Globus pallidus (tissue), 1 donor: ENCODE data around the gene SSTR5.

Source experiments
- DNase-seq: peaks from one replicate; pipeline ENCODE4 v3.0.0-alpha.2; 2015; ENCODE audit warnings: low spot score

Gene SSTR5

DNA sequence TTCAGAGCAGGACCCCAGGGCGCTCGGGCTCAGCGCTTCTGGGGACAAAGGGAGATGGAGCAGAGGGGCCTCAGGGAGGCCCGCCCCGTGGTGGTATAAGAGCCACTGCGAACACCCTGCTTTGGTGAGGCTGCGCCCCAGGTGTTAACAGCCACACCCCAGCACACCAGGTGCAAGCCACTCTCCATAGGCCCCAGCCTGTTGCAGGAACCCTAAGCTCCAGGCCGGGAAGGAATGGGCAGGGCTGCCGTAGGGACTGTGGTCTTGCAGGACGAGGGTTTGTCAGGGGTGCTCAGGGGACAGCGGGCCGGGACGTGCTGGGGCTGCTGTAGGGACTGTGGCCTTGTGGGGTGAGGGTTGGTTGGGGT lies 17.0 kb upstream of the SSTR5 start:
- no peak for DNase-seq

DNA sequence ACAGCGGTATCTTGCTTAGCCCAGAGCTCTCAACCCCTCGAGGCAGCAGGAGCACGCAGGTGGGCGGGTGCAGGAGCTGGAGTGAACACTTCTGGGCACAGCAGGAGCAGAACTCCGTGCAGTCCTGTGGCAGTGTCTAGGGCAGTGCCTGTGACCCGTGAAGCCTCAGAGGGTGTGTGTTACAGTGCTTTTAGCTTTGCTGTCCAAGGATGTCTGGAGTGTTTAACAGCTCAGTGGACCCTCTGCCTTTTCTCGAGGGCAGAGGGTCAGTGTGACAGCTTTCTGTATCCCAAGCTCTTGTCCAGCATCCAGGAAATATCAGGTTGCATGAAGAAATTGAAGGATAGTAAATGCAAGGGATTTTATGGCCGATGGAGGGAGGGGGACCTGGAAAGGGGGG lies 16.4 kb upstream of the SSTR5 start:
- no peak for DNase-seq

DNA sequence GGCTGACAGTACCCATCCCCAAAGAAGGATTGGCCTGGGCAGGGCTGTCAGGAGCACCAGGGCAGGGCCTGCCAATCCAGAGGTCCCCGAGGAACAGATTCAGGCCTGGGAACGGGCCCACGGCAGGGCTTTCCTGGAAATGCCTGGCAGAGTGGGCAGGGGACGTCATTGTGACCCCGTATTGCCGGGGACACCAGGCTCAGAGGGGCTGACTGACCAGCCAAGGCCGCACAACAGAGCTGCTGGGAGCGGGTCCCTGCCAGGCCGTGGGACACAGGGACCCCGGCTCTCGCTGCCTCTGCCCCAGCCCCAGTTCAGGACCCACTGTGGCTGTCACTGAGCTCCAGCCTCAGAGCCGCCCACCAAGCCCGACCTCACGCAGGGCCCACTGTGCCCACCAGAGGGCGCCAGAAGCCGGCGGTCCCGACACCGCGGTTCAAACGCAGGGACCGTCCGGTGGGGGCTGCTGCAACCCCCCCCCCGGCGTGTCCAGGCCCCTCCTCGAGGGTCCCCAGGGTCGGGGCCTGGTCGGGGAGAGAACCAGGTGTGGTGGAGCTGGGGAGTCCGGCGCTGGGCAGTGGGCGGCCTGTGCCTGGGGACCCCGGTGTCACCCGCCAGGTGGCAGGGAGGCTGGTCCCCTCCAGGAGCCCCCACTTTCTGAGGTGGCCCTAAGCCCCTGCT lies 15.2 kb upstream of the SSTR5 start:
- no peak for DNase-seq

DNA sequence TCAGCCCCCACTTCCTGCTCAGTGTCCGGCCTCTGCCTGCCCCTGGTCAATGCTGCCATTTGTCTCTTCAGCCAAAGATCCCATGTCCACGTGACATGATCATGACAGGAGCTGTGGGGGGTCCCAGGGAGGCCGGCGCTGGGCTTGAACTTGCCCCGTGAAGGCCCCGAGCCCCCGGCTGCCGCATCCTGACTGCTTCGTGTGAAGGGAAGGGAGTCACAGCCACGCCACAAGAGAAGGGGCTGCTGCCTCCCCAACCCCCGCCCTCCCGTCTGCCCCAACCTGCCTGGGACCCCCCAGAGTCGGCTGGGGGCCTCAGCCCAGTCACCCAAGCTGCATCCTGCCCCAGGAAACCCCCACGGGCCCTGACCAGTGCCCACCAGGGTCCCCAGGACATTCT lies 14.3 kb upstream of the SSTR5 start:
- no peak for DNase-seq

DNA sequence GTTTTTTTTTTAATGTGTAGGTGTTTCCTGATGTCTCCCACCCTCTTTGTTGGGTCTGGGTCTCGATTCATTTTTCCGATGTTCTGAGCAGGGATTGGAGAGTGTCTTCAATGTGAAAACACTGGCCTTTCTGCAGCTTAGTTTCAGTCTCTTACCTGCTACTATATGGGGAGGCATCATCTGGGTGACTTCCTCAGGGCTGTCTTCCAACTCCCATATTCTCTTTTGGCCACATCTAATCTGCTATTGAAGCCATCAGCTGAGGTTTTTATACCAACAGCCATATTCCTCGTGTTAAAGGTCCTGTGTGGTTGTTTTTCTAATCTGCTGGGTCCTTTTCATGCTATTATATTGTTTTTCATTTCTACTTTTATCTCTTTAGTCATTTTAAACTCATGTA lies 13.2 kb upstream of the SSTR5 start:
- DNase-seq: no peak

DNA sequence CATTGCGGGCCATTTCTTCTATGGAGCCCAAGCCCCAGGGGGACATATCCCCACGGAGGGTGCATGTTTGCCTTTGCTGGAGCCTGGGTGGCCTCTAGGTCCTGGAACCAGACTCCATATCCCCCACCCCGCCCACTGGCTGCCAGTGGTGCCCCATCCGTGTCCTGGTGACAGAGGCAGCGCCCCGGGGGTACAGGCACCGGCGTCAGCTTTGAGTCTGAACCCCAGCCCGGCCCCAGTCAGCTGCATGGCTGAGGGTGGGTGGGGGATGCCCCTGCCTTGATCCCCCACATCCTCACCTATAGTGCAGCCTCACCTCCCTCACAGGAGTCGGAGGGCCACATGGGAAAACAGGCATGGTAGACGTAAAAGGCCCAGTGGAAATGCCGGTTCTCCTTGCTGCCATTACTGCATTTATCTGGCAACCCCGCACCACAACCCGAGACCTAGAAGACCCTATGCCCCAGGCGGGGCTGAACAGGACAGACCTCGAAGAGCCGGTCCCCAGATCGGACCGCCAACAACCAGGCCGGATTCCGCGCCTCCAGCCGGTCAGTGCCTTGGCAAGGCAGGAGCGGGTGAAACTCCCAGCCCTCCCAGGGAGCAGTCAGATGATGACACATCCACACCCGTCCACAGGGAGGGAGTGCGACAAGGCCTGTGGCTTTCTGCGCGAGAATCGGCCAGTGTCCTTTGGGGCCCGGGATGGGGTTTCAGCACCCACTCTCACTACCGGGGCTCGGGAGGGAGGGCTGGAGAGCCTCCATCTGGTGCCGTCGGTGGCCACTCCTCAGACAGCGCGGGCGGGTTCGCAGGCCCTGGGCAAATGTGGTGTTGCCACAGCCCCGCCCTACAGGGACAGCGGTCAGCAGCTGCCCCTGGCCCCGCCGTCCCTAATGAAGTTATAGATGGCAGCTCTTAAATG lies 11.9 kb upstream of the SSTR5 start:
- DNase-seq: no peak

DNA sequence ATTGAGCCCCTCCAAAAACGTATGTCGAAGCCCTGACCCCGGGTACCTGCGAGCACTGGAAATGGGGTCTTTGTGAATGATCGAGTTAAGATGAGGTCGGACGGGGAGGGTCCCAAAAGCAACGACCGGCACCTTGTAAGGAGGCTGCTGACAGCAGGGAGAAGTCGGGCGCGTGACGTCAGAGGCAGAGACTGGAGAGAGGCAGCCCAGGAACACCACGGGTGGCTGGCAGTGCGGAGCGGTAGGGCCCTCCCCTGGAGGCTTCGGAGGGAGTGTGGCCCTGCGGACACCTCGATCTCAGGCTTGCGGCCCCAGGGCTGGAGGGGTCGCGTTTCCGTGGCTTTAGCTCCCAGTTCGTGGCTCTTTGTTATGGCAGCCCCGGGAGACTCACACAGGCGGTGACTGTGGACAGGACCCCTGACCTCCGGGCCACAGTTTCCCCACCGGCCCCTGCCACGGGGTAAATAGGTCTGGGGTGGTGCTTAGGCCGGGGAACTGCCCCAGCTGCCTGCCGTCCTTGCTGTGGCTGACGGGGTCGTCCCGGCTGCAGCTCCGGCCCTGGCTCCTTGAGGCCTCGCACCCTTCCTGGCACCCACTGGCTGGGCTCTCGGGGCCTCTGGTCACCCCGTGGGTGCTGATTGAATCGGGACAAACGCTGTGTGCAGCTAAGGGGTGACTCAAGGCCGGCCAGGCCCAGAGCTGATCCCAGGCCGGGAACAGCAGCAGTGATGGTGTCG lies 10.6 kb upstream of the SSTR5 start:
- DNase-seq: no peak

DNA sequence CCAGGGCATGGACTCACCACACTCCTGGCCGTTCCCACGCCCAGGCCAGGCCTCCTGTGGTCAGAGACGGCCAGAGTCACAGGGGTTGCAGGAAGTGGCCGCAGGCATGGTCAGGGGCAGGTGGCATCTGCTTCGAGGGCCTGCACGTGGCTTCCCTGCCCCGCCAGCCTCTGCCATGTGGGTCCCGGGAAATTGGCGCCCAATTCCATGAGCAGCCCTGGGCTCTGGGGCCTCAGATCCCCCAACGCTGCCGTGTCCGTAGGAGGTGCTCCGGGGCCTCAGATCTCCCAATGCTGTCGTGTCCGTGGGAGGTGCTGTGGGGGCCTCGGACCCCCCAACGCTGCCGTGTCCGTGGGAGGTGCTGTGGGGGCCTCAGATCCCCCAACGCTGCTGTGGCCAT lies 9.7 kb upstream of the SSTR5 start:
- DNase-seq: no peak

DNA sequence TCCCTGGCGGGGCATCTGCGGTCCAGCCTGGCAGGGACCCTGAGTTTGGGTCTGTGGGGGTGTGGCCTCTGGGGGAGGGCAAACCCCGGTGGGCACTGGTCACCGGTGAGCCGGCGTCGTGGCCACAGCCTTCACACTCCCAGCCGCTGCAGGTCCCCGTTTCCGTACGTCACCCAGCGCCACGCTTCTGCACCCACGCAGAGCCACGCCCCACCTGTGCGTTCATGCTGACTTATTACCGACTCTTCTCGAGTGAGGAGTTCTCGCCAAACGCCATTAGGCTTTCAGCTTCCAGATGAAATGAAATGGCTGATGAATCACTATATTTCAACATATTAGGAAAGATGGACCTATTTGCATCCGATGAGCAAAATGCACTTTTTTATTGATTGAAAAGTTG lies 8.8 kb upstream of the SSTR5 start:
- DNase-seq: no peak

DNA sequence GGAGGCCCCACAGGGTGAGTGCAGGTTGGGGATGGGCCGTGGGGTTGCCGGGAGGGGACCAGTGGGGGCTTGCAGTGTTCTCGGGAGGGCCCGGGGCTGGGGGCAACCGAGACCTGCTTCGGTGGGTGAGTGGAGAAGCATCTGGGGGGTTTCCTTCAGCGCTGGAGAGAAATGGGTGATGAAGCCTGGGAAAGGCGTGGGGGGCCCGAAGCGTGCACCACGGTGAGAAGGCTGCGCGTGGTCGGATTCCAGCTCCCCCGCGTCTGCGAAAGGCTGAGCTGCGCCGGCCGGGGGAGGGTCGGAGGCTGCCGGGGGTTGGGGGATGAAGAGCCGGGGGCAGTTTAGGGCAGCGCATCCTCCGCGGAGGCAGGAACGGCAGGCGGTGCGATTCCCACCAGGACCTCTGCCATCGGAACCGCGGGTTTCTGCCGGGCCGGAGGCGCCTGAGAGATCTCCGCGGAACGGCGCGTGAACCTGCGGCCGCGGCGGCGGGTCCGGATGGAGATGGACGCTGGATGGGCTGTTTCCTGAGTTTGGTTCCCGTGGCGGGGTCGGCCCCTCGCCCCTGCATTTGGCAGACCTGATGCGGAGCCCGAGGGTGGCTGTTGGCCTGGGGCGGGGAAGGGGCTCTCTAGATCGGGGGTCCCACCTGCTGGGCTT lies 6.9 kb upstream of the SSTR5 start:
- DNase-seq: no peak

DNA sequence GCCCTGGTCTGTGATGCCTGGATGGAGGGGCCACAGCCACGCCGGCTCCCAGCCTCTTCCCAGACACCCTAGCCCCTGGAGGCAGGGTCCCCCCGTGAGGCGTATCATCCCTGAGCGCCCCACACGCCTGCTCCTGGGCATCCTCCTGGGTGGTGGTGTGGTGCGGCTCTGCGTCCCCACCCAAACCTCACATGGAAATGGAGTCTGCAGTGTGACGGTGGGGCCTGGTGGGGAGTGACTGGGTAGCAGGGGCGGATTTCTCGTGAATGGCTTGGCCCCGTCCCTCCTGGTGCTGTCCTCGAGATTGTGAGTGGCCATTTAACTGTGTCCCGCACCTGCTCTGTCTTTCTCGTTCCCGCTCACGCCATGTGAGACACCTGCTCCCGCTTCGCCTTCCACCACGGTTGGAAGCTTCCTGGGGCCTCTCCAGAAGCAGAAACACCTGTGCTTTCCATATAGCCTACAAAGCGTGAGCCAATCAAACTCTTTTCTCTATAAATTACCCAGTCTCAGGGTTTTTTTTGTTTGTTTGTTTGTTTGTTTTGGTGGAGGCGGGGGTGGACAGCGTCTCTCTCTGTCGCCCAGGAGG lies 5.9 kb upstream of the SSTR5 start:
- no peak for DNase-seq

DNA sequence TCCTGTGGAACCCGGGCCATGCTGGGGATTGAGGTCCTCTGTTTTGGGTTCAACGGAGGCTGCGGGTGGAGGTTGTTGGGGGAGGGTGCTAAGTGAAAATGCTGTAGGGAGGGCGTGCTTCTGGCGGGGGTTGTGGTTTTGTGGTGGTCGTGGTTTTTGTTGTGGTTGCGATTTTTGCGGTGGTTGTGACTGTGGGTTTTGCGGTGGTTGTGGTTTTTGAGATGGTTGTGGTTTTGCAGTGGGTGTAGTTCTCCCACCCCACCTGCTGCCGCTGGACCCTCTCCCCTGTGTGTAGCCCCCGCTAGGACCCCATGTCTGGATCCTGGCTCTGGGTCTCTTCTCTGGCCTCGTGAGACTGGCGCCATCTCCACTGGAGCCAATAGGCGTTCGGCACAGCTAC lies 4.9 kb upstream of the SSTR5 start:
- DNase-seq: no peak

DNA sequence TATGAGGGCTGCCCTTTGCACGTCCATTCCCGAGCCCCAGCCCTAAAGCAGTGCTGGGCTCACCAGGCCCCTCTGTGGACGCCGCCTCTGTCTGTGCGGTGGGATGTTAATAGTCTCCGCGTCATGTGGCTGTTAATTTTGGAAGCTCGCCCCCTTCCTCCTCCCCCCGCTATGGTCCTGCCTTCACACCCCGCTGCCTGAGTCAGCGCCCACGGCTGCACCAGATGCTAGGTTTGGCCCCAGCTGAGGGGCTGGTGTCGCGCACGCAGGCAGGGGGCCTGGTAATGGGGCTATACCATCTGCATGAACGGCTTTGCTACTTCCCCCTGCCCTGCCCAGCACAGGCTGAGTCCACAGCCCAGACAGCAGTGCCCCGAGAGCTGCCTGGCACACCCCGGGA lies 4.1 kb upstream of the SSTR5 start:
- no peak for DNase-seq

DNA sequence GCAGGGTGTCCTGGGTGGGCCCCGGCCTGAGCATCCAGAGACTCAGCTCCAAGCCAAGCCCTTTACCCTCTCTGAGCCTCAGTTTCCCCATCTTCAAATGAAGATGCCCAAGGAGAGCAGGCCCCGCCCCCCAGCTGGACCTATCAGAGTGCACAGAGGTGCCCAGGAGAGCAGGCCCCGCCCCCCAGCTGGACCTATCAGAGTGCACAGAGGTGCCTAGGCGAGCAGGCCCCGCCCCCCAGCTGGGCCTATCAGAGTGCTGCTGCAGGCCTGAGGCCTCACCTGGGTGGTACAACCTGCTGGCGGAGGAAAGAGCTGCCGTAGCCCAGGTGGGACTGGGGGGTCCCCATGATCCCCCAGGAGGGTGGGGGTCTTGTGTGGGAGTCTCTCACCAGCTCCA lies 3.4 kb upstream of the SSTR5 start:
- no peak for DNase-seq

DNA sequence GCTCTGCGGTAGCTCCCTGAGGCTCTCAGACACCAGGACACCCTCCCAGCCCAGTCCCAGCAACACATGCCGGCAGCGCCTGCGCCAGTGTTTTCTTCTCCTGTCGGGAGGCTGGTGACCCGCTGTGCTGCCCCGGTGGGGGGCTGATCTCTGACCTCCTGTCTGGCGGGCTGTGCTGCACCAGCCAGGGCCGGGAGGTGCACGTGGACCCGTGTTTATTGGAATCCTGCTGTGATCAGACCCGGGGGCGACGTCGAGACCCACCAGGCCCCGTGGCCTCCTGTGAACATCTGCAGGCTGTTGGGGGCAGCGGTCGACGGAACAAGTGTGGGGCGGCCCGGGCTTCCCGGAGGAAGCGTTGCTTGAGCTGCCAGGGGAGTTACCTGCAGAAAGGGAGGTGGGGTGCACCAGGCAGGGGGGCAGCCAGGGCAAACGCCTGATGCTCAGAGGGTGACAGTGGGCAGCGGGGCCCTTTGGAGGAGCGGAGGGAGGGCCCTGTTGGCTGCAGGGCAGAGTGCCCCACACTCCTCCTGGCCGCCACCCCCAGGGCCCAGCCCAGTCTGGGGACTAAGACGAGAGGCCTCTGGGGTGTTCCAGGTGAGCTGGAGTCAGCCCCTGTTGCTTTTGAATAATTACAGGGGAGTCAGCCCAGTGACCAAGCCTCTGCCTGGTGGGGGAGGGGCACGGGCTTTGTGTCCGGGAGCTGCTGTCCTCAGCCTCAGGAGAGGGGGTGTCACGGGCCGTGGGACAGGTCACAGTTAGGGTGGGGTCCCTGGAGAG lies 2.3 kb upstream of the SSTR5 start:
- DNase-seq: no peak

DNA sequence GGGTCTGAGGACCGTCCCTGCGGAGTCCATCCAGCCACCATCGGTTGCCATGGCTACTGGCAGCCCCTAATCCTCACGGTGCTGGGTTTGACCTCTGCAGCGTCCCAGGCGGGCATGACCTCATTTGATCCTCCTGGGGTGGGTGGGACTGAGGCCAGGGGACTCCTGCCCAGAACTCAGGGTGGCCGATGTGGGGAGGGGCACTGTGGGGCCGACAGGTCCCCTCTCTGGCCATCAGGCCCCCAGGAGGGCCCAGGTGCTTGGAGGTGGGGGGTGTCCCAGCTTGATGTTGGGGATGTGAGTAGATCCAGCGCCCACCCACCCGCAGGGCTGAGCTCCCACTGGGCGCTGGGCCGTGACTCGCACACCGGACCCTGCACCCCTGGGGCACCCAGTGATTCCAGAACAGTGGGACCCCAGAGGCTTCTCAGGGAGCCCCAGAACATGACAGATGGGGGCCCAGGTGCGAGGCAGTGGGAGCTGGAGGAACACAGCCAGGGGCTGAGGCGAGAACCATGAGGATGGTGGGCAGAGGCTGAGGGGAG lies 1.6 kb upstream of the SSTR5 start:
- DNase-seq: no peak

DNA sequence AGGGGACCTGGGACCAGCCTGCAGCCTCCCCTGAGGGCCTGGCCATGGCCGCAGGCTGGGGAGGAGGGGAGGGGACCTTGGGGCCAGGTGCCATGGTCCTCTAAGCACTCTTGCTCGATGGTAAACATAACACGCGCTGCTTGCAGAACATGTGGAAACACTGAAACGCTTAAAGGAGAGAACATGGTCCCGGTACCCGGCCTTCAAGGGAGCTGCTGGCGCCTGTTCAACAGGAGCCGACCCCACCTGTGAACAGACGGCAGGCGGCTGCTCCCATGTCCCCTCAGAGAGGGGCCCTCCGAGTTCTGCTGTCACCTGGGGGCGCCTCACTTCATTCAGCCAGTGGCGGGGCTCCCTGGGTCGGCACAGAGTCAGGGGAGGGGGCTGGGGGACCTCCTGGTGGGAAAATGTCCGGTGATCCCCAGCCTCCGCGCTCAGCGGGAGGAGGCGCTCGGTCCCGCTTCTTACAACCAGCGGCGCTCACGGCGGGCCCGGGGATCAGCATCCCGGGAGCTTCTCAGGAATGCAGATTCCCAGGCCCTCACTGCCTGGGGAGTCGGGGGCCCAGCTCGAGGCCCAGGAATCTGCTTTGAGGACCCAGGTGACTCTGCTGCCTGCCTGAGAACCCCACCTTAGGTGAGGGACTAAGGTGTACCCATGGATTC lies 854 bp upstream of the SSTR5 start:
- no peak for DNase-seq

DNA sequence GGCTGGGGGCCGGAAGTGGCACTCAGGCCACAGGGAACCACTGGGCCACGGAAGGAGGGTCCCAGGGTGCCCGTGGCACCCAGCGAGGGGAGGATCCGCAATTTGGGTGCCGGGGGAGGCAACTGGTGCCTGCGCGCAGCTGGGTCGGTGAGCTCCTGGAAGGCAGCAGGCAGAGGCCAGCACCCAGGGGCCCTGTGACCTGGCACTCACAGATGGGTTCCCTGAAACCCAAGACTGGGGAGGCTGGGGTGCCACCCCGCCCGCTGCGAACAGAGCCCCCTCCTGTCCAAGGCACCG lies 663 bp downstream of the SSTR5 start:
- no peak for DNase-seq

DNA sequence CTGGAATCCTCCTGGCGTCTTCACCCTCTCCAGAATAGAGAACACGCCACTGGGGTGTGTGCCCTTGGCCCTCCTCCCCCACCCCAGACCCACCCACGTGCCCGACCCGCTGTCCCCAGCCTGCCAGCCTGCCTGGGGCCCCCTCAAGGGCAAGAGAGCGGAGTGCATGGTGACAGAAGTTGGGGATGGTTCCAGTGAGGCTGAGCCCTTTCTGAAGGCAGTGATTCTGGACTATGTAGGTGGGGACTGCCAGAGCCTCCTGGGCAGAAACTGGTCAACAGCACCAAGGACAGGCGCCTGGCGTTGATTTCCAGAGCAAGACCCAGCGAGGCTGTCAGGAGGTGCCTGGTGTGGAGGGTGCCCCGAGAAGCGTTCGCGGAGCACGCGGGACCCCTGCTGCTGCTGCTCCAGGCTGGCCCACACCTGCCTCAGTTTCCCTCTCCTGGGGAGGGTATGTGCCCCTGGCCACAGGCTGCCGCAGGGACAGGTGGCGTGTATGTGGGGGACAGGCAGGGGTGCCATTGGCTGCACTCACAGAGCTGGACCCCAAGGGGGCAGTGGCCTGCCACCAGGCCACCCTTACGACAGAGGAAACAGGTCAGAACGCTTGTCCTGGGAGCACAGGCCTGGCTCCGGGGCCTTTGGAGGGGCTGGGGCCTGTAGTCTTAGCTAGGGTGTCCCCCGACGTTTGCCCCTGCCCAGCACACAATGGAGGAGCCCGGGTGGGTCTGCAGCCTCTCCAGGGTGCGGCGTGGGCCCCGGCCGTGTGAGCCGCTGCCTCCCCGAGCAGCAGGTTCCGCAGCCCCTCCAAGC lies 1.2 kb downstream of the SSTR5 start:
- DNase-seq: no peak

DNA sequence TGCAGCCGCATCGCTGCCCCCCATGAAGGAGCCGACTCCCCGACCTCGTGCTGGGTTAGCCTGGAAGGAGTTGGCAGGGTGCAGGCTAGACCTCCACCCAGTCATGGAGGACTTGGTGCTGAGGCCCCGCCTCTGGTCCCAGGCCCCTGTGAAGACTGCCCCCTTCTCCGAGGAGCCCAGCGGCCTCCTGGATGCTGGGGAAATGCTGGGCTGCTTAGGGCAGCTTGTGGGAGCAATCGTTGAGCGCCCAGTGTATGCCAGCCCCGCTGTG lies 1.8 kb downstream of the SSTR5 start:
- no peak for DNase-seq
